Hepatocyte (in vitro differentiated cells): ENCODE data around the gene GLIPR1. TPM values are rescaled to one million over a fixed set of nuclear protein-coding genes. Genes with fewer than 3 reads are reported as not detected.

Experiments
- DNase-seq: peaks from one replicate; pipeline ENCODE4 v3.0.0-alpha.2; 2016; ENCODE audit warnings: low spot score
- H2AFZ ChIP-seq: fragments of 200-600 bp; sonication (generic); 2 replicates; pipeline ENCODE4 v1.6.0; 2016; ENCODE audit warnings: antibody characterized with exemption, mild to moderate bottlenecking
- H3K27ac ChIP-seq: fragments of 200-600 bp; sonication (generic); 2 replicates; pipeline ENCODE4 v1.5.1; 2016; ENCODE audit warnings: mild to moderate bottlenecking
- H3K27me3 ChIP-seq: fragments of 200-600 bp; sonication (generic); 2 replicates; pipeline ENCODE4 v1.6.1; 2016
- H3K36me3 ChIP-seq: fragments of 200-600 bp; sonication (generic); replicated peaks from 2 replicates; pipeline ENCODE4 v1.5.1; 2016; ENCODE audit warnings: low read depth; ENCODE audit not compliant: insufficient read depth
- H3K4me1 ChIP-seq: fragments of 200-600 bp; sonication (generic); 2 replicates; pipeline ENCODE4 v1.5.1; 2016; ENCODE audit warnings: mild to moderate bottlenecking, moderate library complexity; ENCODE audit not compliant: insufficient read depth
- H3K4me2 ChIP-seq: fragments of 200-600 bp; sonication (generic); 2 replicates; pipeline ENCODE4 v1.6.0; 2016
- H3K4me3 ChIP-seq: fragments of 200-600 bp; sonication (generic); 2 replicates; pipeline ENCODE4 v1.5.1; 2016; ENCODE audit warnings: mild to moderate bottlenecking
- H3K79me2 ChIP-seq: fragments of 200-600 bp; sonication (generic); 2 replicates; pipeline ENCODE4 v1.6.0; 2017; ENCODE audit warnings: mild to moderate bottlenecking
- H3K9me2 ChIP-seq: fragments of 200-600 bp; sonication (generic); replicated peaks from 2 replicates; pipeline ENCODE4 v1.6.0; 2017; ENCODE audit warnings: mild to moderate bottlenecking; ENCODE audit not compliant: insufficient read depth
- H3K9me3 ChIP-seq: fragments of 200-600 bp; sonication (generic); 2 replicates; pipeline ENCODE4 v1.5.1; 2016; ENCODE audit warnings: low read depth, mild to moderate bottlenecking
- H4K20me1 ChIP-seq: fragments of 200-600 bp; sonication (generic); 2 replicates; pipeline ENCODE4 v1.6.0; 2016; ENCODE audit warnings: mild to moderate bottlenecking; ENCODE audit not compliant: insufficient read depth, poor library complexity, severe bottlenecking
- CTCF ChIP-seq: fragments of 200-600 bp; sonication (generic); IDR thresholded peaks from 2 replicates; pipeline ENCODE4 v1.5.1; 2016; ENCODE audit warnings: antibody characterized with exemption, mild to moderate bottlenecking; ENCODE audit not compliant: poor library complexity
- EZH2 ChIP-seq: fragments of 200-600 bp; sonication (generic); IDR thresholded peaks from 2 replicates; pipeline ENCODE4 v1.6.1; 2016; ENCODE audit warnings: antibody characterized with exemption, mild to moderate bottlenecking, borderline replicate concordance
- EZH2phosphoT487 ChIP-seq: fragments of 200-600 bp; sonication (generic); IDR thresholded peaks from one replicate; pipeline ENCODE4 v1.6.1; 2018; ENCODE audit warnings: antibody characterized with exemption, mild to moderate bottlenecking, low read depth, moderate library complexity; ENCODE audit not compliant: unreplicated experiment, severe bottlenecking
- WGBS: methylation state at CpG from one replicate; pipeline ENCODE4 v1.1.6; 2016; ENCODE audit warnings: low lambda C conversion rate; ENCODE audit errors: missing lambda C conversion rate; 5-methylcytosine and 5-hydroxymethylcytosine counted together
- polyA plus RNA-seq: library from polyadenylated mRNA; unstranded; fragments of >200 nt; fragmentation: Nextera tagmentation; extraction: Ambion mirVana; gene quantifications from 2 replicates; pipeline ENCODE4 v1.2.1, GENCODE V29; 2016
- total RNA-seq: library from RNA; depleted of rRNA; stranded (reverse); fragments of >200 nt; gene quantifications from 2 replicates; pipeline ENCODE4 v1.2.3, GENCODE V29; 2014

The GLIPR1 gene
- total and polyA plus RNA-seq, 2 experiments from 2014 or later, result 6.9 to 24.5 TPM

- H3K27ac ChIP-seq, result no peak overlapping the region
- 94% methylated on average over 3 of the region's 3 CpGs for WGBS
- no peaks in the 10 kb centered on the region for H3K9me3 ChIP-seq
- H3K4me2 ChIP-seq, result no peak overlapping the region
- H3K27me3 ChIP-seq, result no peaks in the 10 kb centered on the region
- H3K4me3 ChIP-seq, result no peak overlapping the region
- H2AFZ ChIP-seq, result no peak overlapping the region
- no peaks in the 10 kb centered on the region for H4K20me1 ChIP-seq
- TF ChIP-seq EZH2phosphoT487 (no peak), CTCF (no peak), EZH2 (no peak)
- H3K36me3 ChIP-seq, result no peaks in the 10 kb centered on the region
- H3K9me2 ChIP-seq, result no peaks in the 10 kb centered on the region
- H3K4me1 ChIP-seq, result no peaks in the 10 kb centered on the region
- DNase-seq, result no peak
- H3K79me2 ChIP-seq, result peaks cover 33% of the 10 kb centered on the region
Measured at GRCh38 chr12:75503866-75504265, 23.3 kb downstream of the GLIPR1 start.

DNA sequence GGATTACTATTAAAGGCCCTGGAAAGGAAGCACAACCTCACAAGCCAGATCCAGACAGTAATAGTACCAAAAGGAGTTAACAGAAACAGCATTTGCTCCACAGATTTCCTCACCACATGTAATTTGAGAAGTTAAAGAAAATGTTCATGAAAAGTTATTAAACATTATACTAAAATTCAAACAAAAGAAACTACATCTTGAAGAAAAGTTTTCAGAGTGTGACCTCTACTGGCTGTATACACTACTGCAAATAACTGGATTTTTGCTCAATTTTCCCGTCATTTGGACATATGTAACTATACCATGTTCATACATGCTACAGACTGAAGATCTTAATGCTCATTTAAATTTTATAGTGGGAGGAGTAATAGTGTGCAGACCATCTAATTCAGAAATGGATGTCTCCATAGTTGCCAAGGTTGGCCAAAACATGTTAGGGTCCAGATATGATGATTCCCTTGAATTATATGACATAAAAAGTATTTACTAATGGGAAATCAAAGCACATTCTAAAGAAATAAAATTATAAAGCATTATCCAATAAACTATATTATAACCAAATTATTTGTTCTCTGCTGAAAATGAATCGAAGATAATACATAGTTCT lies 25.3 kb downstream of the GLIPR1 start:
- WGBS, result 67% methylated on average over 2 of the region's 2 CpGs
- no peaks in the 10 kb centered on the region for H3K36me3 ChIP-seq

DNA sequence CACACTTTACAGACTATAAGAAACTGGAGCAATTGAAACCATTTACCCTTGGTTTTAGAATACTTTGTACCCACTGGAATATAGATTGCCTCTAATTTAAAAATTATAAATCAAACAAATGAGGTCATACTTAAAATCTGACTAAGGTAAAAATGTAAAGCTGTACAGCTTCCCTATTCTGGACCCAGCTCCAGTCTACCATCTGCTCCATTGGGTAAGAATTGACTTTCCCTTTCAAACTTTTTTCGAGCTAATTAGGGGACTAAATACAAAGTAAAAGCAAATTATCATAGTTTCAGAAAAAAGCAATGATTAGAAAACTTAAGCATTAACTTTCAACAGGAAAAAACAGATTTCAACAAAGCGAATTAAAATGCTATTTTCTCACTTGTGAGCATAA lies 26.5 kb downstream of the GLIPR1 start:
- peaks cover 57% of the 10 kb centered on the region for H3K79me2 ChIP-seq
- H3K27ac ChIP-seq, result no peak overlapping the region
- no peaks in the 10 kb centered on the region for H3K27me3 ChIP-seq
- H3K4me2 ChIP-seq, result no peak overlapping the region
- H3K4me3 ChIP-seq, result no peak overlapping the region
- H3K9me2 ChIP-seq, result no peaks in the 10 kb centered on the region
- H3K36me3 ChIP-seq, result no peaks in the 10 kb centered on the region
- H4K20me1 ChIP-seq, result no peaks in the 10 kb centered on the region
- DNase-seq, result no peak
- TF ChIP-seq EZH2 (no peak), EZH2phosphoT487 (no peak), CTCF (no peak)
- 97% methylated on average over 2 of the region's 2 CpGs for WGBS
- H2AFZ ChIP-seq, result no peak overlapping the region
- H3K9me3 ChIP-seq, result no peaks in the 10 kb centered on the region
- peaks cover 8% of the 10 kb centered on the region for H3K4me1 ChIP-seq

More for the DNA sequence above, 25.3 kb downstream of the GLIPR1 start:
- Histone ChIP-seq H3K27ac (no peak overlapping the region), H3K9me2 (no peaks in the 10 kb centered on the region), H3K79me2 (peaks cover 52% of the 10 kb centered on the region), H2AFZ (no peak overlapping the region), H3K9me3 (no peaks in the 10 kb centered on the region), H3K4me2 (no peak overlapping the region), H3K27me3 (no peaks in the 10 kb centered on the region), H3K4me1 (peaks cover 8% of the 10 kb centered on the region), H3K4me3 (no peak overlapping the region), H4K20me1 (no peaks in the 10 kb centered on the region)
- TF ChIP-seq EZH2, result no peak
- peak; percentile 81 for TF ChIP-seq CTCF
- DNase-seq, result peak; percentile 42

- H3K9me2 ChIP-seq, result no peaks in the 10 kb centered on the region
- no peaks in the 10 kb centered on the region for H4K20me1 ChIP-seq
- H3K9me3 ChIP-seq, result no peaks in the 10 kb centered on the region
- no peak overlapping the region for H3K27ac ChIP-seq
- no peak for DNase-seq
- no peak for TF ChIP-seq CTCF
- no peak for TF ChIP-seq EZH2phosphoT487
- TF ChIP-seq EZH2, result no peak
- H2AFZ ChIP-seq, result no peak overlapping the region
- no peaks in the 10 kb centered on the region for H3K27me3 ChIP-seq
- H3K79me2 ChIP-seq, result peaks cover 57% of the 10 kb centered on the region
- H3K4me3 ChIP-seq, result no peak overlapping the region
- H3K36me3 ChIP-seq, result no peaks in the 10 kb centered on the region
- H3K4me2 ChIP-seq, result no peak overlapping the region
- WGBS, result 90% methylated on average over 2 of the region's 2 CpGs
- peaks cover 8% of the 10 kb centered on the region for H3K4me1 ChIP-seq
Measured at GRCh38 chr12:75508159-75508558, 27.6 kb downstream of the GLIPR1 start.
